Measurements from ENCODE around the gene SYNJ2BP.

Gene SYNJ2BP

GRCh38 chr14:70392676-70393075 is 24.2 kb downstream of the SYNJ2BP start:
- in situ Hi-C loops (cut with MboI; ENCODE audit: low sequenced_read_pairs) = no loop called here

GRCh38 chr14:70391493-70392391 is 25.1 kb downstream of the SYNJ2BP start:
- in situ Hi-C loops (cut with MboI; ENCODE audit: low sequenced_read_pairs) = no loop called here

- in situ Hi-C loops (cut with MboI; ENCODE audit: low sequenced_read_pairs) = no loop called here
Measured at GRCh38 chr14:70382536-70382935, 34.4 kb downstream of the SYNJ2BP start.

- in situ Hi-C loops (cut with MboI; ENCODE audit: low sequenced_read_pairs) = no loop called here
Measured at GRCh38 chr14:70380824-70381223, 36.1 kb downstream of the SYNJ2BP start.

GRCh38 chr14:70378696-70379095 is 38.2 kb downstream of the SYNJ2BP start:
- in situ Hi-C loops (cut with MboI; ENCODE audit: low sequenced_read_pairs) = no loop called here

All from HL-60/S4 treated with retinoic acid at 250 ng/mL for 4 days and 3 days (cell line).